ENCODE data around the gene PDXDC1. TPM values are rescaled to one million over a fixed set of nuclear protein-coding genes. Genes with fewer than 3 reads are reported as not detected.
"Not testable (repeated sequence)": the region's sequence is repeated elsewhere in the genome, so short reads cannot be mapped to it uniquely, and the experiment has no call there.

The PDXDC1 gene
- total and polyA plus RNA-seq, 2 donors (not counting 1 experiment from before 2014, with no cell fraction given), result 48.1 to 103 TPM

GRCh38 chr16:14996702-14997101, 21.9 kb downstream of the PDXDC1 start:
- H3K4me2 ChIP-seq (replicated peaks; ENCODE audit: low read depth, low read length, poor library complexity, severe bottlenecking); H3K4me1 ChIP-seq (ENCODE audit: control insufficient read depth in 2 of 2, insufficient read depth in 2 of 2, low read length in 2 of 2); H3K4me3 ChIP-seq (ENCODE audit: control extremely low read depth in 1 of 5, extremely low read depth in 1 of 5, insufficient read depth in 1 of 5, low read depth in 2 of 5, low read length in 4 of 5); H3K9me3 Mint-ChIP-seq (ENCODE audit: insufficient read depth); H3K27me3 Mint-ChIP-seq; H2AFZ ChIP-seq (ENCODE audit: insufficient read depth, low read depth, low read length, poor library complexity, severe bottlenecking); H3K27ac Mint-ChIP-seq; H3K27me3 ChIP-seq (replicated peaks in 1 of 4; ENCODE audit: control extremely low read depth in 1 of 4, control insufficient read depth in 3 of 4, insufficient read depth in 4 of 4, low read length in 3 of 4); ATAC-seq (ENCODE audit: low read depth); DNase-seq; intact Hi-C loops (cut with micrococcal nuclease); H3K4me3 Mint-ChIP-seq; H3K9ac ChIP-seq (ENCODE audit: low read length); H3K27ac ChIP-seq (ENCODE audit: low read length in 2 of 2); CTCF ChIA-PET; H3K9me3 ChIP-seq (ENCODE audit: control extremely low read depth in 1 of 3, control insufficient read depth in 2 of 3, insufficient read depth in 1 of 3, low read length in 2 of 3); POLR2A ChIA-PET: not testable (repeated sequence)
- H3K79me2 ChIP-seq (ENCODE audit: control insufficient read depth, insufficient read depth, low read length), result peaks cover 35% of the 10 kb centered on the region
- H3K36me3 ChIP-seq (replicated peaks in 1 of 2; ENCODE audit: control extremely low read depth in 1 of 2, control insufficient read depth in 1 of 2, extremely low read depth in 1 of 2, insufficient read depth in 2 of 2, low read length in 1 of 2), result peaks cover 0 to 17% of the 10 kb centered on the region in 2 experiments
- H4K20me1 ChIP-seq (ENCODE audit: control insufficient read depth, insufficient read depth, low read length, poor library complexity, severe bottlenecking), result peaks cover 13% of the 10 kb centered on the region
- WGBS (ENCODE audit: insufficient coverage), result 93% methylated on average over 3 of the region's 6 CpGs
- H3K4me1 Mint-ChIP-seq, result peaks cover 15% of the 10 kb centered on the region

DNA sequence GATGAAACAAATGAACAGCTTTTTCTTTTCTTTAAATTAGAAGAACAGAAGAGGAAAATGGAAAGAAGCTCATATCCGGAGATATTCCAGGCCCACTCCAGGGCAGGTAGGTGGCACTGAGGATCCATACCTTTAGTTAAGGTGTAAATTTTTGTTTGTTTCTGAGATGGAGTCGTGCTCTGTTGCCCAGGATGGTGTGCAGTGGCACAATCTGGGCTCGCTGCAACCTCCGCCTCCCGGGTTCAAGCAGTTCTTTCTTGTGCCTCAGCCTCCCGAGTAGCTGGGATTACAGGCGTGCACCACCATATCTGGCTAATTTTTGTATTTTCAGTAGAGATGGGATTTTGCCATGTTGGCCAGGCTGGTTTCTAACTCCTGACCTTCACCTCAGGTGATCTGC, 23.5 kb downstream of the PDXDC1 start:
- H4K20me1 ChIP-seq (ENCODE audit: control insufficient read depth, insufficient read depth, low read length, poor library complexity, severe bottlenecking); H3K4me3 Mint-ChIP-seq; DNase-seq; H3K4me2 ChIP-seq (replicated peaks; ENCODE audit: low read depth, low read length, poor library complexity, severe bottlenecking); H3K9me3 Mint-ChIP-seq (ENCODE audit: insufficient read depth); H3K27me3 Mint-ChIP-seq; POLR2A ChIA-PET; H3K27ac ChIP-seq (ENCODE audit: low read length in 2 of 2); H3K9me3 ChIP-seq (ENCODE audit: control extremely low read depth in 1 of 3, control insufficient read depth in 2 of 3, insufficient read depth in 1 of 3, low read length in 2 of 3); intact Hi-C loops (cut with micrococcal nuclease); H3K4me3 ChIP-seq (ENCODE audit: control extremely low read depth in 1 of 5, extremely low read depth in 1 of 5, insufficient read depth in 1 of 5, low read depth in 2 of 5, low read length in 4 of 5); ATAC-seq (ENCODE audit: low read depth); CTCF ChIA-PET; H3K9ac ChIP-seq (ENCODE audit: low read length); H3K27ac Mint-ChIP-seq; H3K27me3 ChIP-seq (replicated peaks in 1 of 4; ENCODE audit: control extremely low read depth in 1 of 4, control insufficient read depth in 3 of 4, insufficient read depth in 4 of 4, low read length in 3 of 4); H2AFZ ChIP-seq (ENCODE audit: insufficient read depth, low read depth, low read length, poor library complexity, severe bottlenecking); H3K4me1 ChIP-seq (ENCODE audit: control insufficient read depth in 2 of 2, insufficient read depth in 2 of 2, low read length in 2 of 2): not testable (repeated sequence)
- H3K79me2 ChIP-seq (ENCODE audit: control insufficient read depth, insufficient read depth, low read length), result peaks cover 19% of the 10 kb centered on the region
- 99% methylated on average over 6 of the region's 7 CpGs for WGBS (ENCODE audit: insufficient coverage)
- H3K36me3 ChIP-seq (replicated peaks in 1 of 2; ENCODE audit: control extremely low read depth in 1 of 2, control insufficient read depth in 1 of 2, extremely low read depth in 1 of 2, insufficient read depth in 2 of 2, low read length in 1 of 2), result peaks cover 0 to 17% of the 10 kb centered on the region in 2 experiments
- H3K4me1 Mint-ChIP-seq, result peaks cover 14% of the 10 kb centered on the region

GRCh38 chr16:14999845-15000244, 25.0 kb downstream of the PDXDC1 start:
- peaks cover 0 to 19% of the 10 kb centered on the region in 2 experiments for H3K36me3 ChIP-seq (replicated peaks in 1 of 2; ENCODE audit: control extremely low read depth in 1 of 2, control insufficient read depth in 1 of 2, extremely low read depth in 1 of 2, insufficient read depth in 2 of 2, low read length in 1 of 2)
- no CpG with 5 or more reads among the region's 3 CpGs for WGBS (ENCODE audit: insufficient coverage)
- CTCF ChIA-PET; ATAC-seq (ENCODE audit: low read depth); POLR2A ChIA-PET; H3K9me3 Mint-ChIP-seq (ENCODE audit: insufficient read depth); H2AFZ ChIP-seq (ENCODE audit: insufficient read depth, low read depth, low read length, poor library complexity, severe bottlenecking); H3K4me3 Mint-ChIP-seq; H3K27me3 Mint-ChIP-seq; H3K4me2 ChIP-seq (replicated peaks; ENCODE audit: low read depth, low read length, poor library complexity, severe bottlenecking); H3K27me3 ChIP-seq (replicated peaks in 1 of 4; ENCODE audit: control extremely low read depth in 1 of 4, control insufficient read depth in 3 of 4, insufficient read depth in 4 of 4, low read length in 3 of 4); H3K4me3 ChIP-seq (ENCODE audit: control extremely low read depth in 1 of 5, extremely low read depth in 1 of 5, insufficient read depth in 1 of 5, low read depth in 2 of 5, low read length in 4 of 5); H3K4me1 ChIP-seq (ENCODE audit: control insufficient read depth in 2 of 2, insufficient read depth in 2 of 2, low read length in 2 of 2); H3K27ac ChIP-seq (ENCODE audit: low read length in 2 of 2); H3K9ac ChIP-seq (ENCODE audit: low read length); H3K27ac Mint-ChIP-seq; intact Hi-C loops (cut with micrococcal nuclease); DNase-seq; H3K9me3 ChIP-seq (ENCODE audit: control extremely low read depth in 1 of 3, control insufficient read depth in 2 of 3, insufficient read depth in 1 of 3, low read length in 2 of 3); H4K20me1 ChIP-seq (ENCODE audit: control insufficient read depth, insufficient read depth, low read length, poor library complexity, severe bottlenecking): not testable (repeated sequence)
- peaks cover 14% of the 10 kb centered on the region for H3K79me2 ChIP-seq (ENCODE audit: control insufficient read depth, insufficient read depth, low read length)
- peaks cover 13% of the 10 kb centered on the region for H3K4me1 Mint-ChIP-seq

- H3K27me3 Mint-ChIP-seq; H3K4me3 Mint-ChIP-seq; CTCF ChIA-PET; DNase-seq; H3K27ac ChIP-seq (ENCODE audit: low read length in 2 of 2); H3K4me1 ChIP-seq (ENCODE audit: control insufficient read depth in 2 of 2, insufficient read depth in 2 of 2, low read length in 2 of 2); H3K9ac ChIP-seq (ENCODE audit: low read length); H4K20me1 ChIP-seq (ENCODE audit: control insufficient read depth, insufficient read depth, low read length, poor library complexity, severe bottlenecking); H3K79me2 ChIP-seq (ENCODE audit: control insufficient read depth, insufficient read depth, low read length); H3K27me3 ChIP-seq (replicated peaks in 1 of 4; ENCODE audit: control extremely low read depth in 1 of 4, control insufficient read depth in 3 of 4, insufficient read depth in 4 of 4, low read length in 3 of 4); H3K4me2 ChIP-seq (replicated peaks; ENCODE audit: low read depth, low read length, poor library complexity, severe bottlenecking); ATAC-seq (ENCODE audit: low read depth); POLR2A ChIA-PET; intact Hi-C loops (cut with micrococcal nuclease); H3K9me3 ChIP-seq (ENCODE audit: control extremely low read depth in 1 of 3, control insufficient read depth in 2 of 3, insufficient read depth in 1 of 3, low read length in 2 of 3); H3K27ac Mint-ChIP-seq; H2AFZ ChIP-seq (ENCODE audit: insufficient read depth, low read depth, low read length, poor library complexity, severe bottlenecking); H3K4me3 ChIP-seq (ENCODE audit: control extremely low read depth in 1 of 5, extremely low read depth in 1 of 5, insufficient read depth in 1 of 5, low read depth in 2 of 5, low read length in 4 of 5); H3K9me3 Mint-ChIP-seq (ENCODE audit: insufficient read depth): not testable (repeated sequence)
- peaks cover 0 to 27% of the 10 kb centered on the region in 2 experiments for H3K36me3 ChIP-seq (replicated peaks in 1 of 2; ENCODE audit: control extremely low read depth in 1 of 2, control insufficient read depth in 1 of 2, extremely low read depth in 1 of 2, insufficient read depth in 2 of 2, low read length in 1 of 2)
- H3K4me1 Mint-ChIP-seq, result peaks cover 12% of the 10 kb centered on the region
- no CpG with 5 or more reads among the region's 3 CpGs for WGBS (ENCODE audit: insufficient coverage)
Measured at GRCh38 chr16:15002448-15002847, 27.6 kb downstream of the PDXDC1 start.

Data from B cell (primary cell).